Body of pancreas (tissue), 4 donors: ENCODE results near the gene ADPGK. TPM values are rescaled to one million over a fixed set of nuclear protein-coding genes. Genes with fewer than 3 reads are reported as not detected.

Experiments
- ATAC-seq: fragments of 150-250 bp; one replicate; pipeline ENCODE4 v1.9.1; 2016
- DNase-seq, 4 donors: peaks; one replicate each; pipeline ENCODE4 v3.0.0-alpha.2; 2019
- H3K27ac ChIP-seq, 4 donors: fragments of 200-600 bp; sonication (generic); 1 replicate in 3 of 4; 2 replicates in 1 of 4; pipeline versions ENCODE4 v1.5.1 to v1.6.1; 2016 to 2019; ENCODE audit warnings: mild to moderate bottlenecking in 1 of 4, mixed read lengths in 1 of 4, moderate library complexity in 1 of 4
- H3K27me3 ChIP-seq, 2 donors: fragments of 200-600 bp; sonication (generic); one replicate each; pipeline ENCODE4 v1.6.0; 2016; ENCODE audit warnings: mild to moderate bottlenecking in 1 of 2
- H3K36me3 ChIP-seq, 2 donors: fragments of 200-600 bp; sonication (generic); replicated peaks in 1 of 2; 2 replicates each; pipeline ENCODE4 v1.5.1; 2016; ENCODE audit warnings: low read depth in 2 of 2; ENCODE audit not compliant: insufficient read depth in 1 of 2
- H3K4me1 ChIP-seq: fragments of 200-600 bp; sonication (generic); one replicate; pipeline ENCODE4 v1.6.0; 2016
- H3K4me3 ChIP-seq, 2 donors: fragments of 200-600 bp; sonication (generic); 1 replicate in 1 of 2; 2 replicates in 1 of 2; pipeline ENCODE4 v1.5.1; 2016 to 2019
- H3K9me3 ChIP-seq, 3 donors: fragments of 200-600 bp; sonication (generic); 1 replicate in 2 of 3; 2 replicates in 1 of 3; pipeline ENCODE4 v1.5.1; 2016
- CTCF ChIP-seq, 7 experiments: fragments of 450-650 bp in 4 of 7; fragments of 200-600 bp in 3 of 7; sonication (generic) in 3 of 7; IDR thresholded peaks; one replicate each; pipeline ENCODE4 v1.5.1; 2016 to 2019; ENCODE audit warnings: antibody characterized with exemption in 7 of 7
- POLR2A ChIP-seq, 3 donors: fragments of 450-650 bp; IDR thresholded peaks; one replicate each; pipeline ENCODE4 v1.6.1; 2016; ENCODE audit warnings: antibody characterized with exemption in 3 of 3, mild to moderate bottlenecking in 2 of 3
- WGBS, 2 donors: methylation state at CpG; one replicate each; pipeline ENCODE4 v1.1.5; 2017; 5-methylcytosine and 5-hydroxymethylcytosine counted together
- intact Hi-C: fragments of 100-400 bp; cut with DNase I; formaldehyde crosslinking; loops from one replicate; pipeline ENCODE4 v1.15.1; 2023
- total RNA-seq, 2 donors: library from RNA; depleted of rRNA; stranded (reverse); fragments of >200 nt; gene quantifications; one replicate each; pipeline ENCODE4 v1.1.0, GENCODE V29; 2016

Gene ADPGK
- total RNA-seq, 2 donors from 2014 or later: 52.1 to 85.0 TPM

- intact Hi-C loops: loop anchor here (10.0 kb wide), 1 partner anchor 287 kb away; no protein-coding TSS in a partner anchor
- H3K27me3 ChIP-seq: no peaks in the 10 kb centered on the region
- WGBS, 2 donors: 10 to 27% methylated on average over 8 to 12 of the region's 12 CpGs
- H3K4me3 ChIP-seq: peak overlapping the region in 1 of 2 donors; percentile 13
- no peaks in the 10 kb centered on the region for H3K36me3 ChIP-seq
- TF ChIP-seq CTCF (IDR thresholded peaks at IDR 0.05): no peak
- no peak for TF ChIP-seq POLR2A (IDR thresholded peaks at IDR 0.05)
- no peak overlapping the region for H3K27ac ChIP-seq
- DNase-seq (no peak), ATAC-seq (no peak)
- no peaks in the 10 kb centered on the region for H3K9me3 ChIP-seq
- H3K4me1 ChIP-seq: peaks cover 11% of the 10 kb centered on the region
Measured at GRCh38 chr15:72797338-72797689, 13.8 kb upstream of the ADPGK start.

GRCh38 chr15:72796515-72797337 lies 13.2 kb upstream of the ADPGK start:
- ATAC-seq: peak; percentile 76
- Histone ChIP-seq H3K4me3 (peak overlapping the region in 1 of 2 donors; percentile 13), H3K4me1 (peaks cover 11% of the 10 kb centered on the region), H3K27ac (no peak overlapping the region), H3K36me3 (no peaks in the 10 kb centered on the region), H3K27me3 (no peaks in the 10 kb centered on the region), H3K9me3 (no peaks in the 10 kb centered on the region)
- intact Hi-C loops: loop anchor here (10.0 kb wide), 1 partner anchor 288 kb away; no protein-coding TSS in a partner anchor
- TF ChIP-seq CTCF (IDR thresholded peaks at IDR 0.05) (peak in 5 of 7 experiments; percentile 13 to 71 (median 58)), POLR2A (IDR thresholded peaks at IDR 0.05) (no peak)
- WGBS, 2 donors: 5 to 14% methylated on average over 10 to 72 of the region's 72 CpGs
- DNase-seq: peak; percentile 31 to 72 (median 46)

GRCh38 chr15:72796210-72796514 lies 12.6 kb upstream of the ADPGK start:
- intact Hi-C loops: loop anchor here (10.0 kb wide), 1 partner anchor 289 kb away; no protein-coding TSS in a partner anchor
- H3K27me3 ChIP-seq: no peaks in the 10 kb centered on the region
- H3K4me1 ChIP-seq: peaks cover 11% of the 10 kb centered on the region
- WGBS, 2 donors: 69 to 73% methylated on average over 7 of the region's 7 CpGs
- DNase-seq (peak in 1 of 4 donors; percentile 19), ATAC-seq (no peak)
- no peak overlapping the region for H3K4me3 ChIP-seq
- H3K9me3 ChIP-seq: no peaks in the 10 kb centered on the region
- no peak overlapping the region for H3K27ac ChIP-seq
- TF ChIP-seq POLR2A (IDR thresholded peaks at IDR 0.05) (no peak), CTCF (IDR thresholded peaks at IDR 0.05) (no peak)
- no peaks in the 10 kb centered on the region for H3K36me3 ChIP-seq

GRCh38 chr15:72793766-72794660 lies 10.5 kb upstream of the ADPGK start:
- DNase-seq: no peak
- WGBS, 2 donors: 56 to 57% methylated on average over 7 of the region's 7 CpGs
- Histone ChIP-seq H3K27ac (no peak overlapping the region), H3K27me3 (no peaks in the 10 kb centered on the region), H3K36me3 (no peaks in the 10 kb centered on the region), H3K4me1 (peaks cover 11% of the 10 kb centered on the region), H3K4me3 (no peak overlapping the region), H3K9me3 (no peaks in the 10 kb centered on the region)
- intact Hi-C loops: loop anchor here (10.0 kb wide), 1 partner anchor 291 kb away; no protein-coding TSS in a partner anchor
- TF ChIP-seq CTCF (IDR thresholded peaks at IDR 0.05): no peak
- no peak for TF ChIP-seq POLR2A (IDR thresholded peaks at IDR 0.05)
- ATAC-seq: no peak
